ENCODE data around the gene PAX5.
A peak's percentile ranks its signal among the peaks of the same experiment; 100 is the strongest.
"Not testable (repeated sequence)": the region's sequence is repeated elsewhere in the genome, so short reads cannot be mapped to it uniquely, and the experiment has no call there.

The PAX5 gene

DNA sequence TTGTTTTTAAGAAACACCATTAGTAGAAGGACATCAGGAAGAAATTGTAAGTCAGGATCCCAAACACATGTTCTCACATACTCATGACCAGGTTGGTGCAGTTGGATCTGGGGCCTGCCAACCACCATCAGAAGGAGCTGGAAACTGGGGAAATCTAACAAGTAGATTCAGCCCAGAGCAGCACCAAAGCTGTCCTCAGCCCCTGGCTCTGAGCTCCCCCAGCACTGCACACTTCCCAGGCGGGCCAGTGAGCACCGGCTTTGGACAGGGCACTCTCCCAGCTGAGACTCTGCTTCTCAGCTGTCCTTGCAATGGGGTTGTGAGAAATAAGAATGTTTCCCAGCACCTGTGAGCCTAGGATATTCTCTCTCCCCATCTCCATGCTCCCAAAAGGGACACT is 162.5 kb downstream of the PAX5 start:
- no peak for DNase-seq

DNA sequence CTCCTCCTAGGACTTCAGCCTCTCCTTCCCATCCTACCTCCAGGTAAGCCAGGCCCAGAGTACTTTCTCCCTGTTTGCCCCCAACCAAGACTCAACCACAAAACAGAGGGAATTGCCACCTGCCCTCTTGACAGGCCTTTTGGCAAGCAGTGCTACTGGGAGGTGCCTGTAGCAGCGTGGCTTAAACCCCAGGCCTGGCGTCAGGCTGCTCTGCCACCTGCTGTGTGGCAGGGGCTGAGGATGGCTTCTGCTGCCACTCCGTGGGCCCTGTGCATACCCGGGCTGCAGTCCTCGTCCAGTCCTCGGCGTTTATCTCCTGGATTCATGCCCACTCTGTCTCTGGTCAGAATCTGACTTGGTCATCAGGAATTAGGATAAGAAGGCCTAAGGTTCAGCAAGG is 163.1 kb downstream of the PAX5 start:
- peak; percentile 96 for DNase-seq

DNA sequence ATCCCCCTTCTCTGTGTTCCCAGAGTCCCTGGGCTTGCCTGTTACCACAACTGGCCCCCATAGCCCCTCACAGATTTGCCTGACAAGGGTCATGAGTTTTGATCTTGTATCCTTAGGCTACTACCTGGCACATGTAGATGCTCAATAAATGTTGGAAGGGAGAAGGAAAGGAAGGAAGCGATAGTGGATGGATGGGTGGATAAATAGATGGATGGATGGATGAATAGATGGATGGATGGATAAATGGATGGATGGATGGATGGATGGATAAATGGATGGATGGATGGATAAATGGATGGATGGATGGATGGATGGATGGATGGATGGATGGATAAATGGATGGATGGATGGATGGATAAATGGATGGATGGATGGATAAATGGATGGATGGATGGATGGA is 164.5 kb downstream of the PAX5 start:
- not testable (repeated sequence) for DNase-seq

DNA sequence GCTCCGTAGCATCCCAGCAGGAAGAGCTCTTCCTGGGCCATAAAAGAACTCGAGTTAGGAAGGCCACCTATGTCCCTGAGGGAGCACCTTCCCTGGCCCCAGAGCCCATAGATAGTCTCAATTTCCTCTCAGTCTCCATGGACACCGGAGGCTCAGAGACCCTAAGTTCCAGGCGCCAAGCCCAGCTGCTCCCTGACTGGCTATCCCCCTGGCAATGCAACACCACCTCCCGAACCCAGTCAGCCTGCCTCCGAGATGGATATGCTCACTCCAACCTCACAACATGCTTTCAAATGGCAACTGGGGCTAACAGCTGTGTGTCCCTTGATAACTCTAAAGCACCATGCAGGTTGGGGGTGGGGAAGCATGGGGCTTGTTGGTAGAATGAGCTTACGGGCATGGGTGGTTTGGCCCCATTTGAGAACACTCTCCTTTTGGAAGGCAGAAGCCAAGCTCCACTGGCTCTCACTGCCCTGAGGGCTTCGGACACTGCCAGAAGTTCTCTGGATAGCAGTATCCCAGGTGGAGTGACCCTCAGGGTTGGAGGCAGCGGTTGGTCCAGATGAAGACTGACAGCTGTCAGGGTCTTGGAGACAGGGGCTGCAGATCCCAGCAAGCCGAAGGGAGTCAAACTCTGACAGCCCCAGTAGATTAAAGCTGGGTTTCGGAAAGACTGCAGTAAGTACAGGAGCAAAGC is 165.3 kb downstream of the PAX5 start:
- DNase-seq = no peak

DNA sequence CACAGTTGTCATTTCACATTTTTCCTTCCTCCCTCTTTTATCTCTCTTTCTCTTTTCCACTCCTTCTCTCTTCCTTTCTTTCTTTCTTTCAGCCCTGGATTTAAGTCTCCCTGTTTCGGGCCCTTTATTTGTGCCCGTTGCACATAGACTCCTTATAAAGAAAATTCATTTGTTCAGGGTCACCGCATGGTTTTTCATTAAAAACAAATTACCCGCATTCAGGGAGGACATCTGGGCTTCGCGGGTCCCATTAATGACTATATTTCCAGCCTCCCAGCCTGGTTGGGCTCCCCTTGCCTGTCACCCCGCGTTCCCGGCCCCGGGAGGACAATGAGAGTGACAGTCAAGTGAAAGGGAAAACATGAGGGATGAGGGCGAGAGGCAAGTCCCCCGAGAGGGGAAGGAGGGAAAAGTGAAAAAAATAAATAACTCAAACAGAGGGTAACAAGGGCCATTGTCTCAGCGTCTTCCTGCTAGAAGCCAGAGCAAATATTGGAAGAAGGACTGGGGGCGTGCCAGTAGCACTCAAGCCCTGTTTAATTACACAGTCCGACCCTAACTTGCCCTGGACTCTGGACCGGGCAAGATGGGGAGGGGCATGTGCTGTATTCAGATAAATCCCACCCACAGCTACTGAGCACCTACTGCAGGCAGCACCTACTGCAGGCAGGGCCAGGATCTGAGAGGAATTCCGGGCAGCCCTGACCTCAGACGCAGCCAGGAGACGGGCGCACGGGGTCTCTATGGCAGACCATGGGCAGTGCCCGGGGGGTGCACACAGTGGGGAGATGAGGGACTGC is 166.2 kb downstream of the PAX5 start:
- peak; percentile 86 for DNase-seq

DNA sequence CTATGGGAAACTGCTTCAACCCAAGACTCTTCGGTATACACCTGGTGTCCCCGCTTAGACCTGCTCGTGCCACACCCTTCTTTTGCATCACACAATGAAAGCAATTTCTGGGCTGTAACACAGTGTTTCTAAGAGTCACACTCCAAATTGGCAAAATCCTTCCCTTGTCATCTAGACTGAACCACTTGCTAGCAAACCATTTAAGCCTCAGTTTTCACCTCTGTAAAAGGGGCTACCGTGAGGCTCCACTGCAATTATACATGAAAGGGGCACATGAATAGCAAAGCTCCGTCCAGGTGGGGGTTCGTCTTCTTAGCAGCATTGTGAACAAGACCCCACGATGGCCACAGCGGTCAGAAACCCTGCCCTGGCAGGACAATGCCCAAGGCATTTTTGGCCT is 166.8 kb downstream of the PAX5 start:
- no peak for DNase-seq

DNA sequence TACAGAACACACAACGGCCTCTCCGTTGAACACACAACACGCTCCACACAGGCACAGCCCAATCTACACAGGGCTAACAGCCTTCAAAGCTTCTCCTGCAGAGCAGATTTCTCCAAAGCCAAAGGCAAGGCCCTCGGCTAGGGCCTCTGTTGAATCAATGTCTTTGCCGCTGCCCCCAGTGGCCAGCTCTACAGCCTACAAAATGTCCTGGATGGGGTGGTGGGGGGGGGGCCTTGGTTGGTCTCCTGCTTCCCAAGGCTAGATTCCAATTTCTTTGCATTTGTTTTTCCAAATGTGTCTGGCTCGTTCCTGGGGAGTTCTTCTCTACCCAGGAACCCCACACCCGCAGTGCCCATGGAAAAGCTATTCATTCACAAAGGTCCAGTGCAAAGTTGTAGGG is 167.2 kb downstream of the PAX5 start:
- peak; percentile 29 for DNase-seq

DNA sequence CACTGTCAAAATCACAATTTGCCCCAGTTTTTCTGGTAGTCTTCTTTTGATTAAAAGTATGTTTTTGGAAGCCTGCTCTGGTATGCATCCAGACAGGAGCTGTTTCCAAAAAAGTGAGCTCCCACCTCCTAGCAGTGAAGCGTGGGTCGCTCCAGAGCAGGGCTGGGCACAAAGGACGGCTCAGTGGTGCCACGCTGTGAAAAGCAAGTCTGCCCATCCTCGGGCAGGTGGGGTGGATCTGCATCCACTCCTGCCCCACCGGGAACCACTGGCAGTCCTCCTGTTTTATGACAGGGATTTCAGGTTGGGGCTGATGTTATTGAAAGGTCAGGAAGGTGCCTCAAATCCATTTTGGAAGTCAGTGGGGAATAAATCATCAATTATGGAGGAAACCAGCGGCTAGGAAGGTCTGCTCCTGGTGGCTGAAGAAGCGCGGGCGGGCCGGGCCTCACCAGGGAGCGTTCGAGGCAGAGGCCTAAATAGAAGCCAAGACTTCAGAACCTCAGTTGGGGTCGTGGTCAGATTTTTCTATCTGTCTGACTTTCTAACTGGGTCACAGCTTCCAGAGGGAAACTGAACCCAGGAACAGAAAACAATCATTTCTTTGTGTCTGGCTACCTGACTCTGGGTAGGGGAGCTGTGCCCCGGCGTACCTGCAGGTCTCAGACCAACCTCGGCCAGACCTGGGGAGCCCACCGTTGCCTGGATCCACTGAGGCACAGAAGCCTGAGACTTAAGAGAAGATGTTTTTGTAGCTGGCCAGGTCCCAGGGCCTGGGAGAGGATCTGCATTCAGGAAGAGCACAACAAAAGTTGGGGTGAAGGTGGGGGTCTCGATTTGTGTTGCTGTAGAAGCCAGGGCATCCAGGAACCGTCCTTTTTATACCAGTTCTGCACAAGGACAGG is 168.1 kb downstream of the PAX5 start:
- no peak for DNase-seq

DNA sequence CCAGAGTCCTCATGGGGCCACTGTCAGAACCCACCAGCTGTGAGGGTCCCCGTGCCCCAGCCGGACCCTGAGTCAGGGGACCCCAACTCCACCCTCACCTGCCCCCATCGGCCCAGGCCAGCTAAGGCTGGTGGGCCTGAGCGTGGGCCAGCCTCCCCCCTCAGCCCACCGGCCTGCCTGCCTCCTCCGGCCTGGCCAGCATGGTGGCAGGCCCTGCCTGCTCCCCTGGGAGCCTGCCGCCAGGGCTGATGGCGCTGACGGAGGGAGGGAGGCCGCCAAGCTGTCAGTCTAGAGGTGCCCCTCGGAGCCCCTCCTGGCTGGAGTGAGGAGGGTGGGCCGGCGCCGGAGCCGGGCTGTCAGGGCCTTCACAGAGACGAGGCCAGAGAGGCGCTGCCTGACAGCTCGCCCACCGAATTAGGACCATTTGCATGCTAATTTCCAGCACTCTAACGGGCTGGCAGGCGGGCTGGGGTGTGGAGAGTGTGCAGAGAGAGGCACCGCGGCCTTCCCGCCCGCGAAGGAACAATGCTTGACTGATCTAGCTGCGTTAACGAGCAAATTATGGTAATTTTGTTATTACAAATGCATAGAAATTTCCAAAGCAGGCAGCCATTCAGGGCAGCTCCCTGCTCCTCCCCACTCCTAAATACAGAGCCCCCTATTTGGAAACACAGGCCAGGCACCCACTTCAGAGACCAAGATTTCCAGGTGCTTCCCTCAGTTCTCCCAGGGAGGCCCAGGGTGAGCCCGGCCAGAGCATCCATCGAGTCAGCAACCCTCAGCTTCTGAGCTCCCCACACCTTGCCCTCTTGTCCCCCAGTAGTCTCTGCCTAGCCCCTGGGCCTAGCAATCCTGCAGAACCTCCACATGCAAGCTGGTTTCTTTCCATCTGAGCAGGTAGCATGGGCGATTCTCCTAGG is 169.3 kb downstream of the PAX5 start:
- DNase-seq = no peak

DNA sequence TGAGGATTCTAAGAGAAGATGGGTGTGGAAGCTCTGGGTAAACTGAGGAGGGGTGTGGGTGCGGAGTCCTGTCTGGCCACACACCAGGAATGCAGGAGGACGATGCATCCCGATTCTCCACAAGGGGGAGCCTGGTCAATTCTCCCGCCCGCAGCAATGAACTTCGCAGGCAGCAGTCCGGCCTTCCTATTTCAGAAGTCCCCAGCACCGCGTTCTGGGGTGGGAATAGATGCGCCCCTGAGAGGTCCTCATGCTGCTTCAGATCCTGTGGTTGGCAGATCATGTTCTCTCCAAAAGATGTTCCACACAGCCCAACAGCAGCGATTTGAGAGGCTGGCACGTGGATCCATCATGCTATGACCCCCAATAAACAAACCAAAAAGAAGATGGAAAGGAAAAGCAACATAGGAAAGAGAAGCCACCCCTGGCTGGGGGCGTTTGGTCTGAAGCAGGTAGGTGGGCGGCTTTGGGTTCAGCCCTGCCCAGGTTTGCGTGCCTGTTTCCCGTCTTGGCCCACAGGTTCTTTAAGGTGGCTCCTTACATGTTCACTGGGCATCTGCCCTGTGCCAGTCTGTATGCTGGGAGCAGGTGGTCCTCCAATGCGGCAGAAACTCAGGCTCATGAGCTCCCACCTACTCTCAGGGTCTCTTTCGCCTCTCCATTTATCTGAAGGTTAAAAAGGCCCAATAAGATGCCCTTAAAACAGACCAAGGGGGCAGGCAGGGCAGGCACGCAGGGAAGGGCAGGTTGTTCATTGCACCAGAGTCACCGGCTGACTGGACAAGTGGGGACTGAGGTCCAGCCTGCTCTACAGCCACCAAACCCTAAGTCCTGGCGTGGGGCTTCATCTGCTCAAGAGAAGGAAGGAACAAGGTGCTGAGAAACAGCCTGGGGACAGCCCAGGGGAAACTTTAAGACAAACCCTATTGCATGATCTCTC is 171.6 kb downstream of the PAX5 start:
- DNase-seq = no peak

DNA sequence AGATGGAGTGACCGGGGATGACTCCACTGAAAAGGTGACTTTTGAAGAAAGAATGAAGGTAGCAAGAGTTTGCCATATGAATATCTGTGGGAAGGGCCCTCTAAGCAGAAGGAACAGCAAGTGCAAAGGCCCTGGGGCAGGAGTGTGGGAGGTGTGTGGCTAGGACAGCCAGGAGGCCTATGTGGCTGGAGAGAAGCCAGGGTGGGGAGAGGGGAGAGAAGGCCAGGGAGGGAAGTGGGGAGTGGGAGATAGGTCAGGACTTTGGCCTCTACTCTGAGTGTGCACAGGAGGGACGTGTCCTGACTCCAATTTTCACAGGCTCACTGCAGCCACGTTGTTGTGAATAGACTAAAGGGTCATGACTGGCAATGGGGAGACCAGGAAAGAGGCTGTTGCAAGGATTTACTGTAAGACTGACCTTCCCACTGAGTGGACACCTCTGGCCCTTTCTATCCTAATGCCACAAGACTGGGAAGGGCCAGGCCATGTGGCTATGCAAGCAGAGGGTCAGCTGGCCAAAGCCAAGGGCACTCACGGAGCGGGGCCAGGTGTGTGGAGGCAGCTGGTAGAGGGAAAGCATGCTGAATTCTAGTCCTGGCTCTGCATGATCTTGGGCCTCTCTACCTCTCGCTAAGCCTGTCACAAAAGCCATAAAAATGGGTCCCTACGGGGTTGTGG is 172.4 kb downstream of the PAX5 start:
- no peak for DNase-seq

DNA sequence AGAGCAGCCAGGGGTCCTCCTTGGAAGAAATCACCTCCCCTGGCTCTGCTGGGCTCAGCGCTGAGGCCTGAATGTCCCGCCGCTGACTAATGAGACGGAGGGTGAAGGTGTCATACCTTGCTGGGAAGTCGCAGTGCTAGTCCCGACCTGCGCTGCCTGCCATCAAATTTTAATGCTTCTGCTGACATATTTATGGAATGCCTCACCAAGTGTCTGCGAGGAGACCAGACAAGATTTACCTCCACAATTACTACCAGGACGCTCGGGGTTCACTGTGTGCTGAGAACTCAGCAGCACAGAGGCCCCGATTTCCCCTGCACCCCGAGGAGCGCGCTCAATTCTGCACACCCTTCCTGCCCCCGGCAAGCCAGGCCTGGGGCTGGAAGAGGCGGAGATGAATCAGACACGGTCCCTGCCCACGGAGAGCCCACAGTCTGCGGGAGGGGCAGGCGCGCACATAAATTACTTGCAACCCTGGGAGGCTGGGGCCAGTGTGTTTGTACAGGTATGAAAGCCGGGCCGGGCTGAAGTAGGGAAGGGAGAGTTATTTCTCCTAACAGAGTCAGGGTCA is 175.2 kb downstream of the PAX5 start:
- no peak for DNase-seq

DNA sequence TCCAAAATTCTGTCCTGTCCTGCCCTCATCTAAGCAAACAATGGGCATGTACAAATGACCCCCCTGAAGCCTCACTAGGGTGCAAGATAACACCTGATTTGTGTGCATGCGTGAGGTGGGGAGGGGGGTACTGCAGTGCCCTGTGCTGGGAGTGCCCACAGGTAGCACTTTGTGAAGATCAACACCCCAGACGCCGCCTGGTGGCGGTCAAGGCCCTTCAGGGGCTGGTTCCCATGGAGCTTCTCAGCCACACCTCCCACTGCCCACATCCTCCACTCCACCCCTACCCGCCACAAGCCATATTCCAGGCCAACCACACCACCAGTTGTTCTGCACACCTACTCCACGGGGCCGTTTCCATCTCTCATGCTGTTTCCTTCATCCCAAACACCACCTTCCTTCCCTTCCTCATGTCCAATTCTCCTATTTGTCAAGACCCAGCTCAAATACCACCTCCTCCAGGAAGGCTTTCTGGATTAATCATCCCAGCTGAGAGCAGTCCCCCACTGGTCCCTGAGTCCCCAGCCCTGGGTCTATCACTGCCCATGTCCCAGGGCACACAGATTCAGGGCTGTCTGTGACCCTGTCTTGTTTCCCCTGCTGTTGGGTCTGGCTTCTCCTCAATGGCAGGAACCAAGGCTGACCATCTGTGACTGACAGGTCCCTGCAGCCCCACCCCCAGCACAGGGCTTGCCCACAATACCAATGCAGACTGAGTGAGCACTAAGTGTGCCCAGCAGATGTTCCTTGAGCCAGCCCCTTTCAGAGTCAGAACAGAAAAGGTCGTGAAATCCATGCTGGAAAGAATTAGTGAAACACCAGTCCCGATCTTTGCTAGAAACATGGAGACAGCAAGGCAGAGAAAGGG is 178.4 kb downstream of the PAX5 start:
- no peak for DNase-seq

DNA sequence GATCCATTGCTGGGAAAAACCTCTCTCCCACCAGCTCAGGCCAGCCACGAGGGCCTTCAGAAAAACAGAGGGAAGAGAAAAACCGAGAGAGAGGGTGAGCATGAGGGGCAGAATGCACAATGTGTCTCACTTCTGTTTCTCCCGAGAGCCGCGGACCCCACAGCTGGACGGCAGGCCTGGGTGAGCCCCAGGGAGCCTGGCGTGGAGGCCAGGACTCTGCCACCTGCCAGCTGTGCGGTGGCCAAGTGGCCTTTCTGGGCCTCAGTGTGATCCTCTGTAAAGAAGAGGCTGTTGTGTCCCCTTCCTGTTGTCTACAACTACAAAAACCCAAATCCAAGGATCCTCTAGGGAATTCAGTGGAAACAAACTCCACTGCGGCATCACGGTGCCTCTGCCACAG is 179.3 kb downstream of the PAX5 start:
- no peak for DNase-seq

DNA sequence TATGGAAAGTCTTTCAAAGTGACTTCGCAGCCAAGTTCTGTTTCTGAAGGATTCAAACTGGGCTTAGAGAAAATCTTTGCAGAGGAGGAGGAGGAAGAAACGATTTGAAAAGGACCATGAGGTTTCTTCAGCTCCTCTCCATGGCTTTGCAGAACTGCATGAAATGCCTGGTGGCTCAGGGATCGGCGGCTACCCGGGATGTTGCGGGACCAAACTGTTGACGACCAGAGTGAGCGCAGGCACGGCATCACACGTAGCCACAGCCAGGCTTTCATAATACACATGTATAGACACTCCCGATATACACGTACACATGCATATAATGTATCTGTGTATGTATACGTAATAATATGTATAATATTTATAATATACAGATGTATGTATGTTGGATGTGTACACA is 180.0 kb downstream of the PAX5 start:
- DNase-seq = no peak

DNA sequence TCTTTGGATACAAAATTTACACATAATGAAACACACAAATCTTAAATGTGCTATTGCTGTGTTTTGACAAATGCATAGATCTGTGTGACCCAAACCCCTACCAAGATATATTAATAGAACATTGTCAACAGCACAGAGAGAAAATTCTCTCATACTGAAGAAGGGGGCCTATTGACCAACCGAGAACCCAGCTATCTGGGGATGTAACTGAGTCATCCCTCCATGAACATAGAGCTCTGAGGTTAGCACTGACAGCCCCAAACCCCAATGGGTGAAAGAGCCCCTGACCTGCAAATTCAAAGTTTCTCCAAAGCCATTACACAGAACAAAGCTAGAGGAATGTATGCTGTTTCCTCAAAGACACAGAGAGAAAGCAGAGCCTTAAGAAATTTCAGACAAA is 180.8 kb downstream of the PAX5 start:
- no peak for DNase-seq

DNA sequence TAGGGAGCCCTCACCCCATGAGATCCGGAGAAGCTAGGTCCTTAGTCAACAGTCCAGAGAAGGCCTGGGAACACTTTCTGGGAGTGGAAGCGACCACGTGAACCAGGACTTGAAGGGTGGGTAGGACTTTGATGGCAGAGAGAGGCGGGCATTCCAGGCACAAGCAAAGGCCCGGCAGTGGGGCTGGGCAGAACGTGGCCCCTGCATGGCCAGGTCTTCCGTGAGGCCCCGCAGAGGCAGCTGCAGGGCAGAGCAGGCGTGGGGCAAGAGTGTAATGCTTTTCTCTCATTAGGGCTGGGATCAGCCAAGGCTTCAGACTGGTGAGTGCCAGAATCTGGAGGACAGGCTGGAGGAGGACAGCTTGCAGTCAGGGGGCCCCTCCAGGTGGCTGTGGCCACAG is 184.1 kb downstream of the PAX5 start:
- no peak for DNase-seq

DNA sequence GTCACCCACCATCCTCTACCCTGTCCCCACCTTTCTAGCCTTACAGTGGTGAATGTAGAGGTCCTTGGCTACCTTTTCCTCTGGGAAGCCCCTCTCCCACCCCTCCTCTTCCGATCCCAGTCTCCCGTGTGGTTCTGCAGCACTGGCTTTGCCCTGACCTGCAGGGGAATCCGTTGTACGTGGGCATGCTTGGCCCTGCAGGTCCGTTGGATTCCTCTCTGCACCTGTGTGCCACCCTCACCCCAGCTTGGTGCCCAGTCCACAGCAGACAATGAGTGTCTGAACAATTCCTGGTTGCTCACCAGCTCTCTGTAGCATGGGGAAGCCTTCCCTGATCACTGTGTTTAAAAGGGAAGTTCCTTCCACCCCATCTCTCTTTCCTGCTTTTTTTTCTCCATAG is 185.1 kb downstream of the PAX5 start:
- DNase-seq = no peak

All from NCI-H2029 (cell line).